ENCODE results near the gene NPFFR1.

DNA sequence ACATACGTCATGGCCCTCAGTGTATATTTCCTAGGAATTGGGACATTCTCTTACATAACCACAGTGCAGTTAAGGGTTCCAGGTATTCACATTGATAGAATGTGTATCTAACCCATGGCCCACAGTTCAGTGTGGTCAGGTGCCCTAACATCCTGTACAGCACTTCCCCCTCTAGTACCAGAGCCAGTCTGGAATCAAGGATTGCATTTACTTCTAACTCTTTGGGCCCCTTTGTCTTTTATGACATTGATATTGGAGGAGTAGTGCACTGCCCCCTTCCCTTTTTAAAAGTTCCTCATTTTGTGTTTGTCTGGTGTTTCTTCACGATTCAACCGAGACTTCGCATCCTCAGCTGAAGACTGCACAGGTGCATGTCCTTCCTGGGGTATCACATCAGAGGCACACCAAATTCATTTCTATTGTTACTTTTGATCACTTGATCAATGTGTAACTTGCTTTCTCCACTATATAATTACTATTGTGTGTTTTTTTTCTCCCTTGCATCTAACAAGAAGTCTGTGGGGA is 22.4 kb upstream of the NPFFR1 start:
- TF ChIP-seq, protein P1, sequence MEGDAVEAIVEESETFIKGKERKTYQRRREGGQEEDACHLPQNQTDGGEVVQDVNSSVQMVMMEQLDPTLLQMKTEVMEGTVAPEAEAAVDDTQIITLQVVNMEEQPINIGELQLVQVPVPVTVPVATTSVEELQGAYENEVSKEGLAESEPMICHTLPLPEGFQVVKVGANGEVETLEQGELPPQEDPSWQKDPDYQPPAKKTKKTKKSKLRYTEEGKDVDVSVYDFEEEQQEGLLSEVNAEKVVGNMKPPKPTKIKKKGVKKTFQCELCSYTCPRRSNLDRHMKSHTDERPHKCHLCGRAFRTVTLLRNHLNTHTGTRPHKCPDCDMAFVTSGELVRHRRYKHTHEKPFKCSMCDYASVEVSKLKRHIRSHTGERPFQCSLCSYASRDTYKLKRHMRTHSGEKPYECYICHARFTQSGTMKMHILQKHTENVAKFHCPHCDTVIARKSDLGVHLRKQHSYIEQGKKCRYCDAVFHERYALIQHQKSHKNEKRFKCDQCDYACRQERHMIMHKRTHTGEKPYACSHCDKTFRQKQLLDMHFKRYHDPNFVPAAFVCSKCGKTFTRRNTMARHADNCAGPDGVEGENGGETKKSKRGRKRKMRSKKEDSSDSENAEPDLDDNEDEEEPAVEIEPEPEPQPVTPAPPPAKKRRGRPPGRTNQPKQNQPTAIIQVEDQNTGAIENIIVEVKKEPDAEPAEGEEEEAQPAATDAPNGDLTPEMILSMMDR (IDR thresholded peaks at IDR 0.05): no peak
- TF ChIP-seq POLR2A (IDR thresholded peaks at IDR 0.05): no peak

Measured in lower leg skin (tissue), 3 donors.